HG02970 (cell line): Measurements from ENCODE around the gene DHRS2.

Source experiments
- ATAC-seq: cut with Tn5 transposase; IDR thresholded peaks from one replicate; pipeline ENCODE4 v1.9.1; 2021; ENCODE audit warnings: mild to moderate bottlenecking, moderate library complexity, moderate number of reproducible peaks; ENCODE audit not compliant: unreplicated experiment, low FRiP score

DHRS2 gene

DNA sequence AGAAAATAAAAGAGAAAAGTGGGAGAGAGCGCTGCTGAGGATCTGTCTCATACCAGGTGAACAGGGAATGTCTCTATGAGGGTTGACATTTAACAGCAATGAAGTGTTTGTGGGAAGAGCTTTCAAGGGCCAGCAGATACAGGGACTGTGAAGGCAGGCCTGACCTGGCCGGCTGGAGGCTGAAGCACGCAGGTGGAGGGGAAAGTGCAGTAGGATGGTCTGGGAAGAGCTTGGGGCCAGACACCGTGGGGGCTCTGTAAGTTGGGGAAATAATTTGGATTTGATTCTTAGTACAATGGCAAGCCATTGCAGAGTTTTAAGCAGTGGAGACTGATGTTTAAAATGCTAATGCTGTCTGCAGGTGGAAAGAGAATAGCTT lies 23.8 kb upstream of the DHRS2 start:
- no peak for ATAC-seq

DNA sequence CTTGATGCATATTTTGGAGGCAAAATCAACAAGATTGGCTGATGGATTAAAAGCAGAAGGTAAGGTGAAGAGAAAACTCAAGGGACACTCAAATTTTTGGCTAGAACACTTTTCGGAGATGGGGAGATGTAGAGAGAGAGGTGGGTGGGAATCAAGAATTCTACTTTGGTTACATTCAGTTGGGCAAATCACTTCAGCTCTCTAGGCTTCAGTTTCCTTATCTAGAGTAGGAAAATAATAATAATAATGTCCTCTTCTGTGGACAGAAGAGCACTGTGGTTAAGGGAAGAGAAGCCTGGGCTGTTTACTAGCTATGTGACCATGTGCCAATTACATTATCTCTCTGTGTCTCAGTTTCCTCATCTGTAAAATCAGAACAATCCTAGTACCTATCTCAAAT lies 23.4 kb upstream of the DHRS2 start:
- ATAC-seq = no peak

DNA sequence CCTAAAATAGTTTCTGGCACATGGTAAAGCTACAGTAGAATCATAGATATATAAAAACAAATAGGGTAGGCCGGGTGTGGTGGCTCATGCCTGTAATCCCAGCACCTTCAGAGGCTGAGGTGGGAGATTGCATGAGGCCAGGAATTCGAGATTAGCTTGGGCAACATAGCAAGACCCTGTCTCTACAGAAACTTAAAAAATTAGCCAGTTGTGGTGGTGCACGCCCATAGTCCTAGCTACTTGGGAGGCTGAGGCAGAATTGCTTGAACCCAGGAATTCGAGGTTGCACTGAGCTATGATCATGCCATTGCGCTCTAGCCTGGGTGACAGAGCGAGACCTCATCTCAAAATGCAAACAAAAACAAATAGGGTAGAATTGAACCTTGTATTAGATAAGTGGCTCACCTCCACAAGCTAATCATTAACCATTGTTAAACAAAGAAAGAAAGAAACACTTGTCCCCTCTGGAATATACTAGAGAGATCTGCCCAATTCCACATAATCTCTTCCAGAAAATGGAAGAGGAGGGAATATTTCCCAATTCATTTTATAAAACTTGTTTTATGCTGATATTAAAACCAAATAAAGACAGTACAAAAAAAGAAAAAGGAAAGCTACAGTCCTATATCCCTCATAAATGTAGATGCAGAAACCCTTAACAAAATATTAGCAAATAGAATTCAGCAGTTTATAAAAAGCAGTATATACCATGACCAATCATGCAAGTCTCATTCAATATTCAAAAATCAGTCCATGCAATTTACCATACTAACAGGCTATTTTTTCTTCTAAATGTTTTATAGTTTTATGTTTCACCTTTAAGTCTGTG lies 22.7 kb upstream of the DHRS2 start:
- no peak for ATAC-seq

DNA sequence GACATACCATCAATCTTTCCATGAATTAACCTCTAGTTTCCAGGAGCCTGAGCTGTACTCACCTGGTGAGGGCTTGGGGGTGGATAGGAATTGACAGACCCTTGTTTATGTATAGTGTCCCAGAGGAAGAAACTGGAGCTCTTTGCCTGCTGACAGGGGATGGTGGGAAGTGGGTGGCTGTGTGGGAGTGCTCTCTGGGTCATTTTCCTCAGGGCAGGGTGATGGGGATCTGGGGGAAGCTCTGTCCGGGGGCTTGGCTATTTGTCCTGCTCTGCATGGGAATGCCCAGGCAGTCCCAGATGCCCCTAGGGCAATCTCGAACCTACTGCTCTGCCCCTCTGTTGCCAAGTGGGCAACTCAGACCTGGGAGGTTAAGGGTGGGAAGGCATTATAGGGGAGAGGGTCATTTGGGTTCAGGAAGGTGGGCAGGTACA lies 21.8 kb upstream of the DHRS2 start:
- ATAC-seq = no peak

DNA sequence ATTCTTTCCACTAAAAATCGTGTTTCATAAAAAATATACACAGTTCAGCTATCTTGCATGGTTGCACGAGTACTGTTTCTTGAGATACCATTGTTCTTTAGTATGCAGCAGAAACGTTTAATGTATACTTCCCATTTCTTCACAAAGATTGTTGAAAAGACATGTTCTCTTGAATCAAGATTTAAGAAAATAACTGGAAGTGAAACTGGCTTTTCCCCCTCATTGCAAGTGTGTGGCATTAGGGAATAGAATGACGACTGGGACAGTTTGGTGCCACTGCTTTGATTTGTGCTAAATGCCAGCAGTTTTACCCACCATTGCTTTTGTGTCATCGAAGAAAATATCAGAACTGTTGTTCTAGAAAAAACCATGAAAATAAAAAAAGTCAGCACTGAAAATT lies 20.3 kb upstream of the DHRS2 start:
- no peak for ATAC-seq

DNA sequence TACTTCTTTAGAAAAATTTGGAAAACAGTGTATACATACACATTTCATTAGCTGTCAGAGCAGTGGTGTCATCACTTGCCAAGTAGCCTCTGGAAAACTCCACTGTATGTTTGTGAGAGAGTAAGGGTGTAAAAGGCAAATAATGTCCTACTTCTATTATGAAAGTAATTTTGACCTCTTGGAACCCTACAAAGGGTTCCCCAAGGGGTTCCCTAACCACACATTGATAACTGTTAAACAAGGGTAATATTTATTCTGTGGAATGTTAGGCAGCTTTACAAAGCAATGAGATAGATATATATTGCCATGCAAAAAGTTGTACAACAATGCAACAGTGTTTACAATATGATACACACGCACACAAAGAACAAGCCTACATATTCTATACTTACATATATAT lies 18.6 kb upstream of the DHRS2 start:
- ATAC-seq = no peak

DNA sequence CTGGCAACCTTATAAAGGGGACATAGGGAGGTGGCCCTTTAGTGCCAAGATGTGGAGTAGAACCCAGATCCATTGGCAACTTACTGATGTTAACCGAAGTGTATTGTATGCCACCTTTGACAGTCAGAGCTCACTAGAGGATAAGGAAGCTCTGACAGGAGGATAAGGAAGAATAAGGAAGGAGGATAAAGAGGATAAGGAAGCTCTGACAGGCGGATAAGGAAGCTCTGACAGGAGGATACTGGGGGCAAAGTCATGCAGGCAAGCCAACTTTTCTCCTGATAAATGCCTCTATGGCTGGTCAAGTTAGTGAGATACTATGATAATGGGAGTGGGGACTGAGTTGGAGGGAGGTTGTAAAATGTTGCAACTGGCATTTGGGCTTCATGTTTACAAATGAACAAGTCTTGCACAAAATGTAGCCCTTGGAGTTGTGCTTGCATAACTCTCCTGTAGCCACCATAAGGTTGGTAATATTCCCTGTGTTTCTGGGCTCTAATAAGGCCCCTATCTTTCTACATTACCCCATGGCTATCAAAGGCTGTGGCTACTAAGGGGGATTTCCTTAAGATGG lies 17.7 kb upstream of the DHRS2 start:
- ATAC-seq = no peak

DNA sequence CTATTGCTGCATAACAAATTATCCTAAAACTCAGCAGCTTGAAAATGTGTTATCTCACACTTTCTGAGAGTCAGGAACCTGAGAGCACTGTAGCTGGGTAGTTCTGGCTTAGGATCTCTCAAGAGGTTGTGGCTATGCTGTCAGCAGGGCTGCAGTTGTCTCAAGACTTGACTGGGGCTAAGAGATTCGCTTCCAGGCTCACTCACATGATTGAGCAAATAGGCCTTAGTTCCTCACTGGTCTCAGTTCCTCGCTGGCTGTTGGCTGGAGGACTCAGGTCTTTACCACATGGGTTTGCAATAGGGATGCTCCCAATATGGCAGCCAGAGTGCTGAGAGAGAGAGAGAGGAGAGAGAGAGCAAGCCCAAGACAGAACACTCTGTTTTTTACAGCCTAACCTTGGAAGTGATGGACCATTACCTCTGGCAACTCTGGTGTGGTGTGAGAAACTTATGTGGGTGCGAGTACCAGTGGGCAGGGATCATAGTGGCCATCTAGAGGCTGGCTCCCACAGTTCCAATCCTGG lies 15.9 kb upstream of the DHRS2 start:
- no peak for ATAC-seq

DNA sequence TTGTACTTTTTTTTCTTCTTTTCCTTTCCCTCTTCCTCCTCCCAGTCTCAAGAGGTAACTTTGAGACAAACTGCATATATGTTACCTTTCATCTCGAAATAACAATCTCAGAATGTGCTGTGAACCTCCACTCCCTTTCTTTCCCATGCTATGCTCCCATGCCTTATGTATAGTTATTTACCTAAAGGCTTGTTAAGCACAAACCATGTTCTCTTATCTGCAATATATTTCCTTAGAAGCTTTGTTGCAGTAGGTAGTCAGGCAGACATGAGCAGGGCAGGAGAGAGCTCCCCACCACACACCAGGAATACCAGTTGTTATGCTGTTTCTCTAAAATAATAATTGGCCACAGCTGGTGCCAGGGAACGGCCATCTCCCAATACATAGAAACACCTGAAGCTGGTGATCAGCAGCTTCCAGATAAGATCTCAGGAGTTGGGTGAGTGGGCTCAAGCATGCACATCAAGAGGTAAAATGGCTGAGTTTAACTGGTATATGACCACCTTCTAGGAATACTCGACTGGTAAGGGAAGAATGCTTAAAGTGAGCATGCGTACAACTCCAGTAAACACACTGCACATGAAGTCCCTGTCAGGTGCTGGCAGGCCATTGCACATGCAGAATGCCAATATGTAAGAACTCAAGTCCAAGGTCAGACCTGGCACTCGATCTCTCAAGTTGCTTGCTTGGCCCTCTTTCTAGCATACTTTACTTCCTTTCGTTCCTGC lies 14.8 kb upstream of the DHRS2 start:
- ATAC-seq = no peak

DNA sequence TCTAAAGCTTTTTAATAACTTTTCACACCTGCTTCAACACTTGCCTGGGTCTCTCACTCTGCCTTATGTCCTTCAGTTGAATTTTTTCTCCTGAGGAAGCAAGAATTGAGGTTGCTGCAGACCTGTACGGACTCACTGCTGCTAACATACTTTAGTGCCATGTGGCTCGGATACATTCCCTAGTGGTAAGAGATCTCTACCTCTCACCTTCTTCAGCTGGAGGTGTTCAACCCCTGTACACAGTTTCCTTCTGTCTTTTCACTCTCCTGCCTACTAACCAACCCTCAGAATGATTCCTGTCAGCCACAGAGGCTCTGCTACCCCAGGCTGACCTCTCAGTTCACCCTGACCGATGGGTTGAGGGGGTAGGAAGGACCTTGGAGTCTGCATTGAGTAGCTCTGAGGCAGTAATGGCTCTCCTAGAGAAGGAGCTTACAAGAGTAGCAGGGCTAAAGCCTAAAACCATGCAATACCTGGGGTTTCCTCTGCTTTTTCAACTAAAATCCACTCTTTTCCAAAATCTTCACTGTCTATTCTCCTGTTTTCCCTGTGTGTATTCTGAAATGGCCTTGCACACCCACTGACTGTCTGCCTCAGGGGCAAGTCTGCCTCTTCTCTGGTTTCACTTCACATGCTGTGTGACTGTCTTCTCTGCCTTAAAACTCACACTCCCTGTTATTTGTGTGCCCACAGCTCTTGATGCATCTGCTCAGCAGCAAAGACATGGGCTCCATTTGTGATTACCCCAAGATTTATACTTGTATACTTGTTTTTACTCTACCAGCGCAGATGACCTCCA lies 14.0 kb upstream of the DHRS2 start:
- ATAC-seq = no peak

DNA sequence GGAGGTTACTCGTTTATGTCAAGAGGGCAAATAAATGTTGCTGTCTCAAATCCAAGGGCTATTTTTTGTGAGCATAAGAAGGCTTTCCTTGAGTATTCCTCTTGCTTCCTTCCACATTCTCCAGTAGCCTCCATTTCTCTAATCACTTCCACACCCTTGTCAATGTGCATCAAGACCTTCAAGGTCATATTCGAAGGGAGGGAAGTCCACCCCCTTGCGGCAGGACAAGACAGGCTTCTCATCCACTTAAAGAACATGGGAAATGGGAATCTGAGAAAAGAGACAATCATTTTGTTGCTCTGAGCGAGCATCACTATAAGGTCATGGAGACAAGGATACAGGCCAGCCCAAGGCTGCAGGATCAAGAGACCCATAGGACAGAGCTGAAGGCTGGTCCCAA lies 13.2 kb upstream of the DHRS2 start:
- no peak for ATAC-seq

DNA sequence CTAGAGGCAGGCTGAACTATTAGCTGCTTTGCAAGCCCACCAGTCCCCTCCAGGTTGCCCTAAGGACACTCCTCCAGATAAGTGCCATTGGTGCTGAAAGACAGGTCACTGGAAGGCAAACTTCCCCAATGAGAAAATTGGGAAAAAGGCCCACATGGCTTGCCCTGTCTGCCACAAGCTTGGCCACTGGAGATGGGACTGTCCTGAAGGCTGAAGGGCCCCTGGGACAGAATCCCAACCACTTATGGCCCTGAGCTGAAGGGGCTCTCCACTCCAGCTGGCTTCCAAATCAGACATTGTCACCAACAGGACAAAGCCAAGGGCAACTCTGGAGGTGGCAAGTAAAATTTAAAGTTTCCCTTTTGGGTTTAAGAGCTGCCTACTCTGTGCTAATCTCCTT lies 12.2 kb upstream of the DHRS2 start:
- ATAC-seq = no peak

DNA sequence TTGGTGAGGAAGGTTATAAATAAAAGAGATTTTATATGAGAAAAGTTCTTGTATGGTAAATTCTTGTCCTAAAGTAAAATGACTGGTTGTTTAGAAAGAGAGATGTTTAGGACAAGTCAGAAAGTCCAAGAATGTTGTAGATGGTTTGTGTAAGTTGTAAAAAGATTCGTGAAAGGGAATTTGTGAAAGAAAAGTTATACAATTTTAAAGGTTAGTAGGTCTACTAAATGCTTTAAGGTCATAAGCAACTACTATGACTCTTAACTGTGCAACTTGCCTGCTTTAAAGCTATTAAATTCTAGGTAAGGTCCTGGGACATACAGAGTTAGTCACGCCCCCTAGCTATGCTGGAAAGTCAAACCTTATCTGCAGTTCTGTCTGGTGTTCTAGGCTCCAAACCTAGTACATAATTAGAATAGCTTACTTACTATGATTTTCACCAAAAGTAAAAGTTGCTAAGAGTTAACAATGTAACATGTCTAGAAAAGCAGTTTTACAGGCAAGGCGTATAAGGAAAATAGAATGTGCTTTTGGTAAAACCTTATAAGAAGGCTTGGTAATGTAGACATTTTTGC lies 11.2 kb upstream of the DHRS2 start:
- no peak for ATAC-seq

DNA sequence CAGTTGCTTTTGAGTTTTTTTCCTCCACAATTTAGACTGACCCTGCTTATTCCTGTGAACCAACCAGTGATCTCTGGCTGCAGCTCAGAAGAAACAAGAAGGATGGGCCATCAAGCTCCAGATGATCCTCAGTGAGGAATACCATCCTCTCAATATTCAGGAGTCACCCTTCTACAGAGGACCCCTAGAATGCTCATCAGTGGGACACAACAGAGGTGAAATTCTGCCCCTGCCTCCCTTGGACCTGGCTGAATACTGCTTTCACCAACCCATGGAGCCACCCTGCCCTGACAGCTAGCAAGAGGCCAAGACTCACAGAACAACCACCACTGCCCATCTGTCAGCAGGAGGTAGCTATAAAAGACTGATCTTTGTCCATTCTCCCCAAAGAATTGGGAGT lies 9.2 kb upstream of the DHRS2 start:
- no peak for ATAC-seq

DNA sequence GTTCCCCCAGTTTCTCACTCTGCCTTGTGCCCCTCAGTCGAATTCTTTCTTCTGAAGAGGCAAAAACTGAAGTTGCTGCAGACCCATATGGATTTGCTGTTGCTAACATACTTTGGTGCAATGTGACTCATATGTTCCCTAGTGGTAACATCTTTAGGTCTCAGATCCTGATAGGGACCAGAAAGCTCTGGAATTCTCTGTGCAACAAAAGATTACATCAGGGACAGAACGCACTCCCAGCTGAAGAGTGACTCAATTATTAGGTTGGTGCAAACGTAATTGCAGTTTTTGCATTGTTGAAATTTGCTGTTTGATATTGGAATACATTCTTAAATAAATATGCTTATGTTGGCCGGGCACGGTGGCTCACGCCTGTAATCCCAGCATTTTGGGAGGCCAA lies 8.2 kb upstream of the DHRS2 start:
- no peak for ATAC-seq

DNA sequence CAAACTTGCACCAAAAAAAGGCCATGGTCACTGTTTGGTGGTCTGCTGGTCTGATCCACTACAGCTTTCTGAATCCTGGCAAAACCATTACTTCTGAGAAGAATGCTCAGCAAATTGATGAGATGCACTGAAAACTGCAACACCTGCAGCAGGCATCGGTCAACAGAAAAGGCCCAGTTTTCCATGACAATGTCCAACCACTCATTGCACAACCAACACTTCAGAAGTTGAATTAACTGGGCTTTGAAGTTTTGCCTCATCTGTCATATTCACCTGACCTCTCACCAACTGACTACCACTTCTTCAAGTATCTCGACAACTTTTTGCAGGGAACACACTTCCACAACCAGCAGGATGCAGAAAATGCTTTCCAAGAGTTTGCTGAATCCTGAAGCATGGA lies 7.0 kb upstream of the DHRS2 start:
- no peak for ATAC-seq

DNA sequence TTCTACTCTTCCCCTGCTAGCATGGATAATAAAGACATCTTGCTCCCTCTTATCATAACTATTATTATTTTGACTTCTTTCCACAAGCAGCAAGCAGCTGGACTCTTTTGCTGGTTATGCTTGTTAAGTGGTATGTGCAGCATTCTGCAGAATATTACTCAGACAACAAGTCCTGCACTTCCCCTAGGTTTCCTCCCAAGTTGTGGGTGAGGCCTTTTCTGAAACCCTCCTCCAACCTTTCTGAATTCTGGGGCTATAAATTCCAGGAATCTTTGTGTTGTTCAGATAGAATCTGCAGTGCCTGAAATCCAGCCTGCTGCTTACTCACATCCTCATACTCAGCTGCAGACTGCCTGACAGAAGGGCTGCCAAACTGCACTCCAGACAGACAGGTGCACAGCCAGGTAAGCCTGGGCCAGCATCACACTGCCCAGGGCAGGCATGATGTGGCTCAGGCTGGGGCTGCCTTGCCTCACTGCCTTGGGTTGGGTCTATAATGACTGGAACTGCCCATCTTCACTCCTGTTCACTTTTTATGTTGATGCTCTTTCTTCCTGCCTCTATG lies 6.2 kb upstream of the DHRS2 start:
- no peak for ATAC-seq

DNA sequence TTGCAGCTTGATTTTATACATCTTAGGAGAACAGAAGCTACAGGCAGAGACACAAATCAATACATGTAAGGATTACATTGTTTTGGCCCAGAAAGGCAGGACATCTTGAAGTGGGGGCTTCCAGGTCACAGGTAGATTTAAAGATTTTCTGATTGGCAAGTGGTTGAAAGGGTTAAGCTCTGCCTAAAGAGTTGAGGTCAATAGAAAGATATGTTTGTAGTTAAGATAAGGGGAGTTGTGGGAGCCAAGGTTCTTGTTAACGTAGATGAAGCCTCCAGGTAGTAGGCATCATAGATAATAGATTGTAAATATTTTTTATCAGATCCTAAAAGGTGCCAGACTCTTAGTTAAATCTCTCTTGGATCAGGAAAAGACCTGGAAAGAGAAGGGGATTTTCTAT lies 5.5 kb upstream of the DHRS2 start:
- ATAC-seq = no peak

DNA sequence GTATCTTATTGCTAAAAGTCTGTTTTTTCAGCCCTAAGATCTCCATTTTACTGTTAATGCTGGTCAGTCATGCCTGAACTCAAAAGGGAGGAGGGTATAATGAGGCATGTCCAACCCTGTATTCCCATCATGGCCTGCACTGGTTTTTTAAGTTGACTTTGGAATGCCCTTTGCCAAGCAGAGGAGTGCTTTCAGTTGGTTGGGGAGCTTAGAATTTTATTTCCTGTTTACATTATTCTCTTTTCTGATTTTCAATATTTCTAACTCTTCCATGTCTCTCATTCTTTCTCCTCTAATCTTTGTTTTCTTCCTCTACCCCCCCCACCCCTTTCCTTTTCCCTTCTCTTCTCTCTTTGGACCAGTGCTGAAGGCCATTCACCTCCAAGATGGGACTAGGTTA lies 4.9 kb upstream of the DHRS2 start:
- ATAC-seq = no peak
